NAMALWA (cell line): Measurements from ENCODE around the gene TGM1.

ENCODE experiments used
- DNase-seq: peaks from one replicate; pipeline ENCODE4 v3.0.0-alpha.2; 2015; ENCODE audit warnings: low spot score

TGM1 gene

DNA sequence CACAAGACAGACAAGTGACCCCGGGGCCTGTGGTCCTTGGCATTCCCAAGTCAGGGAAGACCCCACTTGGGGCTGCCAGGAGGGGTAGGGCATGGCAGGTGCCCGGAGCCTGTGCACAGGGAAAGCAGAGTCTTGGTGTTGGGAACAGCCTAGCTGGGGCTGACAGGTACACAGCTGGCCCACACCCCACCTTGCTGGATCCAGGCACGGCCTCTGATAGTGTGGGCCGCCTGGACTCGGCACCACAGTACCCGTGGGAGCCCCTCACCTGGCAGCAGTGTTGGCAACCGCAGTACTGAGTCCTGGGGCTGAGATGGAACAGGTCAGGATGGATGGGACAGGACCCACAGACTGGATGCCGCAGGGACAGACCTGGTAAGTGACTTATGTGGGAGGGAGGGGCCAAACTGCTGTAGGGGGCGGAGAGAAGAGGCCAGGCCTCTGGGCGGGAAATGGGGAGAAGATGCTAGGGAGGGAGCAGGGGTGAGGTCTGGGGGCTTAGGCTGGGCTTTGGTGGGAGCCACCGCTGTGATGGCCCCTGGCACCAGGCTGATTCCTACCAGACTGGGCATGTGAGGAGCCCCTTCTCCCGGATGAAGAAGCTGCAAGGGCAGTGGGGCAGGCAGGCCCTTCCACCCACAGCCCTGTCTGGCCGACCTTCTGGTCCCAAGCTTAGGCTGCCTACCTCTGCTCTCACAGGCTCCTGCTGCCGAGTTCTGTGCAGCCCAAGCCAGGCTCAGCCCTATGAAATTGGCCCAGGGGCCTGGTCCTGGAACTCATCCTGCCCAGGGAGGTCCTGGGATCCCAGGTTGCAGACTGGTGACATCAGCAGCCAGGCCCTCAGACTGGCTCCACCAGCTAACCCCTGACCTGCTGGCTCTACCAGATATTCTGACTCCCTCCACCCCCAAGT lies at the start of gene TGM1:
TSS of gene TGM1 (minus strand) at position 357 of the 913 bp plus-strand sequence. CDS start 825 bp downstream, outside the sequence.
- no peak for DNase-seq

DNA sequence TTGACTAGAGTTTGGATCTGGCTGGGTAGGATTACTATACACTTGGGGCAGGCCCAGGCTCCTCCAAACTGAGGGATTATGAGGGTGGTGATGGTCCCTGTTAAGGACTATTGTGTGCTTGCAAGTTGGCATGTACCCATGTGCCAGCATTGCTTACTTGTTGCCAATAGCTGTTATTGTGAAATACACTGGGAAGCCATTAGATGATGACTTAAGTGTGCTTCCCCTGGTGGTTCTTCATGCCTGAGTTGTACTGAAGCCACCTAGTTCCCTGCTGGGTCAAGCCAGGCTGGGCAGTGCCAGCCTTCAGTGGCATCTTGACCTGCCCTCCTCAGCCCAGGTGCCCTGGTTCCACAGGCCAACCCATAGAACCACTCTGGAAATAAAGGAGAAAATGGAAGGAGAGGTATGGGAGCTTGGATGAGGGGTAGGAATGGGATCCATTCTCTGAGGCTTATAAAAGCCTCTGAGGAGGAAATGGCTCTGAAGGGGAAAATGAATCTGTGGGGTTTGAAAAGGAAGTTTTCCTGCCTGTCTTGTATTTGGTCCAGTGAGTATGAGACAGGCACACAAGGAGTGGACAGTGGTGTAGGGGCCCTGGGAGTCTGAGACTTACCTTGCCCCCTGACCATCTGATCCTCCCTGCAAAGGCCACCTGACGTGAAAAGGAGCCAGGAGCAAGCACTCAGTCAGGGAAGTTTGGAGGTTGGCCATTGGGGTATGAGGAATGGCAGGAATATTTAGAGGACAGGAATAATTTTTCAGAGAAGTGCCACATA lies 49.0 kb upstream of the TGM1 start:
- DNase-seq: no peak

DNA sequence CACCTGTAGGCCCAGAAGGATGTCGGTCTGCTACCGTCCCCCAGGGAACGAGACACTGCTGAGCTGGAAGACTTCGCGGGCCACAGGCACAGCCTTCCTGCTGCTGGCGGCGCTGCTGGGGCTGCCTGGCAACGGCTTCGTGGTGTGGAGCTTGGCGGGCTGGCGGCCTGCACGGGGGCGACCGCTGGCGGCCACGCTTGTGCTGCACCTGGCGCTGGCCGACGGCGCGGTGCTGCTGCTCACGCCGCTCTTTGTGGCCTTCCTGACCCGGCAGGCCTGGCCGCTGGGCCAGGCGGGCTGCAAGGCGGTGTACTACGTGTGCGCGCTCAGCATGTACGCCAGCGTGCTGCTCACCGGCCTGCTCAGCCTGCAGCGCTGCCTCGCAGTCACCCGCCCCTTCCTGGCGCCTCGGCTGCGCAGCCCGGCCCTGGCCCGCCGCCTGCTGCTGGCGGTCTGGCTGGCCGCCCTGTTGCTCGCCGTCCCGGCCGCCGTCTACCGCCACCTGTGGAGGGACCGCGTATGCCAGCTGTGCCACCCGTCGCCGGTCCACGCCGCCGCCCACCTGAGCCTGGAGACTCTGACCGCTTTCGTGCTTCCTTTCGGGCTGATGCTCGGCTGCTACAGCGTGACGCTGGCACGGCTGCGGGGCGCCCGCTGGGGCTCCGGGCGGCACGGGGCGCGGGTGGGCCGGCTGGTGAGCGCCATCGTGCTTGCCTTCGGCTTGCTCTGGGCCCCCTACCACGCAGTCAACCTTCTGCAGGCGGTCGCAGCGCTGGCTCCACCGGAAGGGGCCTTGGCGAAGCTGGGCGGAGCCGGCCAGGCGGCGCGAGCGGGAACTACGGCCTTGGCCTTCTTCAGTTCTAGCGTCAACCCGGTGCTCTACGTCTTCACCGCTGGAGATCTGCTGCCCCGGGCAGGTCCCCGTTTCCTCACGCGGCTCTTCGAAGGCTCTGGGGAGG lies 47.9 kb upstream of the TGM1 start, which contains the start of gene LTB4R:
TSS of gene LTB4R (plus strand) at position 857 of the 959 bp plus-strand sequence. CDS start 4,150 bp downstream, outside the sequence.
- DNase-seq: peak; percentile 65

DNA sequence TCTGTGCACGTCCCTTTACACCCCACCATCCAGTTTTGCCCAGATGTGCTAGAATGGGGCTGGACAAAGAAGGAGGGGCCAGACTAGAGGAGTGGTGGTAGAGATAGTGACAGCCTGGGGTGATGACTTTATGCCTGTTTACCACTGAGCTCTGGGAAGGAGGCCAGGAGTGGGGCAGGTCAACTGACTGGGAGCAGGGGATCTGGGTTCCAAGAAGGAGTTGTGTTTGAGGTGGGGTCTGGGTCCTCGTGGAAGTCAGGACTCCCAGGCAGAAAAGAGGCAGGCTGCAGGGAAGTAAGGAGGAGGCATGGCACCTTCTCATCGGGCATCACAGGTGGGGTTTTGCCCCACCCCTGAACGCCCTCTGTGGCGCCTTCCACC lies 47.3 kb upstream of the TGM1 start:
- DNase-seq: no peak

DNA sequence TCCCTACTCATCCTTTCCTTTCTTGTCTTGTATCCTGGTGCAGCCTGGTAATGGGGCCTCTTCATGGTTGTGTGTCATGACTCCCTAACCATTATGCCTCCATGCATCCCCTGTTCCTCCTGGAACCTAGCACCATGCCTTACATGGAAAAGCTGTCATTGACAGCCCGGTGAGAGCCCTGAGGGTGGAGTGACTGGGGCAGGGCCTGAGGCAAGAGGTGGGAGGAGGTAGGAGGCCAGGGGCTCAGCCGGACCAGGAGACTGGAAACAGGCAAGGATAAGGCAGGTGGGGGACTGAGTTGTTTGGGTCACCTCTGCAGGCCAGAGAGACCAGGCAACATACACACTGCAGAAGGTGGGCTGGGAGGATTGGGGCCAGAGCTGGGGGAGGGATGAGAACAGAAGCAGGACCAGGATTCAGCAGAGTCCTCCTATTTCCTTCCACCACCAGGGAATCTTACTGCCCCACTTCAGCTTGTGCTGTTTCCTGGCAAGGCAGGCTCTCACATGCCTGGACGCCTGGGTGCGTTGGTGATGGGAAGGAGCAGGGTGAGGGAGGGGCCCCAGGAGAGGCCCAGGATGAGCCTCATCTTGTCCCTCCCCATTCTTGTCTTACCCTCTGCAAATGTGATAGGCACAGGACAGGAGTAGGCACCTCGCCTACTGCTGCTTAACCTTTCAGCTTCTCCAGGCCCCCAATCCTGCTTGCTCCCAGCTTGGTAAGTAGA lies 46.7 kb upstream of the TGM1 start, which contains the start of gene LTB4R2:
TSS of gene LTB4R2 (plus strand) at position 603 of the 727 bp plus-strand sequence. CDS start 525 bp downstream, outside the sequence.
- no peak for DNase-seq

DNA sequence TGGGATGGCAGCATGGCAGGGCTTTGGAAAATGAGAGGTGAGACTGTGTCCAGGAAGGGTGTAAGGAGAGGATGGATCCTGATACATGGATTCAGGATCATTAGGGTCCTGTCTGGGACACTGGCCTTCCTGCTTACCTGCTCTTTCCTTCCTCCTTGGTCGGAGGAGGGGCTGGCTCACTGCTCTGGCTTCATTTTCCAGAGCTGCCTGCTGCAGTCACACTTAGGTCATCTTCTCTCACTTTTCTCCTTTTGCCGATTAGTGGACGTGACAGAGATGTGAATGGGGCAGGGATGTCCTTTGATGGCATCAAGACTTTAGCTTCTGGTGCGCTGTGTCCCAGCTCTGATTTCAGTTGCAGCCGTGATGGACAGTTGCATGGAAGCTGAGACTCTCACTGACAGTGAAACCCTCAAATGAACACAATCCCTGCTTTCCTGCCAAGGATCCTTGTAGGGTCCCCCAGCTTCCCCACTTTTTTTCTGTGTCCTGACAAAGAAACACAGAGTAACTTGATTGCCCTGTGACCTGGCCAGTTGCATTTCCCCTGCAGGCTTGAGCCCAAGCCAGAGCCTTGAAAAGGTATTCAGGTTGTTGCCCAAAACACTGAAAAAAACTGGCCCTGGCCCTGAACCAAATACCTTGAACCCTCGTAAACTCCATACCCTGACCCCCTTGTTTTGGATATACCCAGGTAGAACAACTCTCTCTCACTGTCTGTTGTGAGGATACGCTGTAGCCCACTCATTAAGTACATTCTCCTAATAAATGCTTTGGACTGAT lies 45.6 kb upstream of the TGM1 start:
- no peak for DNase-seq

DNA sequence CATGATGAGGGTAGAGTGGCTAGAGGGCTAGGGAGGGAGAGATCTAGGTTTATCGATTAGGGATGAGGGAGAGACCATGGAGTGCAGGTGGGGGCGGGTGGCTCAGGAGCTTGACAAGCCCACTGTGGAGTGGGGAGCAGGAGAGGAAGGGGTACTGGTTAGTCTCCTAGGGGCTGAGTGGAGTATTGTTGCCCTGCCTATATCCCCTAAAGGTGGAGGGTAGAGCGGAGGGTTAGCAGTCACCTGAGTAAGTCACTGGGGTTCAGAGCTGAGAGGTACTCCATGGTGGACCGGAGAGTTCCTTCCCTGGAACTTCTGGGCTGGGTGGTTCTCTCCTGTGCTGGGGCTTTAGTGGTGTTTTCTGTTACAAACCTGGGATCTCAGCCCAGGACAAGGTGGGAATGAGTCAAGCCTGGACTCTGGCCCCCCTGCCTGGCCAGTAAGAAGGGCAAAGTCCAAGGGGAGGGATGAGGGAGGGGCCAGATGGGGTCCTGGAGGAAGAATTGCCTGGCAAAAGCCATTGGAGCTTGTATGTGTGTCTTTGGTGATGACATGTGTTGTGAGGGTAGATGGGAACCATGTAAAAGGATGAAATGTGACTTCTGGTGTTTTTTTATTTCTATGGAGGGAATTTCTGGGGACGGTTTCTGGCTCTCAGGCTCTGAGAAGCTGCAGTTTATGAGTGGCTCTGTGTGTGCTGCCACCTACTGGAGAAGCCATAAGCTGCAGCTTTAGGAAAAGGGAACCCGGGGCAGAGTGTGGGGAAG lies 44.8 kb upstream of the TGM1 start, which contains the start of gene CIDEB:
TSS of gene CIDEB (minus strand) at position 403 of the 767 bp plus-strand sequence. CDS start at position 284, 119 bp downstream.
- DNase-seq: peak; percentile 73

DNA sequence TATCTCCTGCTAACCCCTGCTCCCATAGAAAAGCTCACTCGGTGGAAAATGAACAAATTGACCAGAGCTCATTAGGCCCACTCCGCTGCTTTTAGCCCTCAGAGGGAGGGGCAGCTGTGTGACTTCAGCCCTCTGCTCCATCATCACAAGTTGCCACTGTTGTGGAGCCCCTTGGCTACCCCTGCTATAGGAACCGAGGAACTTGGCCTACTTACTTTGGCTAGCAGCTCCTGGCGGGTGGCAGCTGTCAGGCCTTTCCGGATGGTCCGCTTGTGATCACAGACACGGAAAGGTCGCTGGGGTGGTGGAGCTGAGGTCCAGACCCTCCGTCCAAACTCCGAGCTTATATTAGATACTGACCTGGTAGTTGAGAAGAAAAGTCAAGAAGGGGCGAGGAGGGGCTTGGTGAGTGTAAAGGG lies 44.2 kb upstream of the TGM1 start:
- no peak for DNase-seq

DNA sequence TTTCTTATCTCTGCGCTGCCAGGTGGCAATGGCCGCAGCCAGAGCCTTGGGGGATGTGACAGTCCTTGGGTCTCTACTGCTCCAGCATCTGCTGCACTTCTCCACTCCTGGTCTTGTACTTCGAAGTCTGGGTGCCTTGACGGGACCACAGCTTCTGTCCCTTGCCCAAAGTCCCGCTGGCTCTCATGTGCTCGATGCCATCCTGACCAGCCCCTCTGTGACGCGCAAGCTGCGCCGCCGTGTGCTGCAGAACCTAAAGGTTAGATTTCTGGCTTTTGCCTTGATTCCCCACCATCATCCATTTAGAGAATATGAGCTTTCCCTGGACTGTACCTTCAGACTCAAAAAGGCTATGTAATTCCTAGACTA lies 41.0 kb upstream of the TGM1 start:
- DNase-seq: no peak

DNA sequence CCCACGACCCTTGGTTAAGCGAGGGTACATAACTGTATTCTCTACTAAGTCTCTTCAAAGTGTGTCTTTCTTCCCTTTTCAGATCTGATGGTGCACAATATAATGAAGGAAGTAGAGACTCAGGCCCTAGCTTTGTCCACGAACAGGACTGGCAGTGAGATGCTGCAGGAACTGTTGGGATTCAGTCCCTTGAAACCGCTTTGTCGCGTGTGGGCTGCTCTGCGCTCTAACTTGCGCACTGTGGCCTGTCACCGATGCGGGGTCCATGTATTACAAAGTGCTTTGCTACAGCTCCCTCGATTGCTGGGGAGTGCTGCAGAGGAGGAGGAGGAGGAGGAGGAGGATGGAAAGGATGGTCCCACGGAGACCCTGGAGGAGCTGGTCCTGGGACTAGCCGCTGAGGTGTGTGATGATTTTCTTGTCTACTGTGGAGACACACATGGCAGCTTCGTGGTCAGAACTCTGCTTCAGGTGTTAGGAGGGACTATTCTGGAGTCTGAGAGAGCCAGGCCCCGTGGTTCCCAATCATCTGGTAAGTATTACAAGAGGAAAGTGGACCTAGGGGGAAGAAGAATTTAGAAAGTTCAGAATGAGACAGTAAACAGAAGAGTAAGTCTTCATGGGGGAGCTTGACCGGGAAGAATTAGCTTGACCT lies 37.5 kb upstream of the TGM1 start:
- no peak for DNase-seq

DNA sequence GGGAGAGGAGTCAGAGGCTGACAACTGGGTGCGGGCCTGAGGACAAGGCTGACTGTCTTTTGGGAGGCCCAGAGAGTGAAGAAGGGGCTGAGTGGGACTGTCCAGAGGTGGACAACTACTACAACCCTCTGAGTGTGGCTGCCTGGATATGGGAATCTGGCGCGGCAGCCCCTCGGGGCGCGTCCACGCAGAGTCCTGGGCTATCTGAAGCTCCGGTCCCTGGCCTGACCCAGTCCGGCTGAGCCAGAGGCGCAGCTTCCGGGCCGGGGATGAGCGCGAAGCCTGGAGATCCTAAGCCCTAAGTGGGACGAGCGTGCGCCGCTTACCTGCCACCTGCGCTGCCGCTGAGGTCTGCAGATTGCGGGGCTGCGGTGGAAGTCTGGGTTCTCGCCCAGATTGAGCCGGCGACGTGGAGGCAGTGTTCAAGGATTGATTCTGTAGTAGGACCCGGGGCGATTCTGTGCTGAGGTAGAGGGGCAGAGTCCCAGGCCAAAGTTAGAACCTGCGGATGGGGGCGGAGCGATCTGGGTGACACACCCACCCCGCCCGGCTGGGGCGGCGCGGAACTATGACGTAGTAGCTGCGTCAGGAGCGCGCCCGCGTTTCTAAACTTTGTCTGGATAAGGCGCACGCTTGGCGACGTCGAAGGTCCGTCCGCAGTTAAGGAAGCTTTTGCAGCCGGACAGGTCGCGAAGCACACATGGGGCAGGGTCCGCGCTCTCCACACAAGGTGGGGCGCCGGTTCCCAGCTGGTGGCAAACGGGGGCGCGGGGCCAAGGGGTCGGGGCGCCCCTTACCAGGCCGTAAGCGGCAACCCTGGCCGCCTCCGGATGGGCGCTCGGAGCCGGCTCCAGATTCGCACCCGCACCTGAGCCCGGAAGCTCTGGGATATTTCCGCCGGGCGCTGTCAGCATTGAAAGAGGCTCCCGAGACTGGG lies 36.5 kb upstream of the TGM1 start, which contains the start of the genes DHRS1 and NOP9:
TSS of gene DHRS1 (minus strand) at position 526 of the 937 bp plus-strand sequence. CDS start 674 bp downstream, outside the sequence.
TSS of gene NOP9 (plus strand) at position 596 of the 937 bp plus-strand sequence. CDS start at position 701, 105 bp downstream.
- DNase-seq: peak; percentile 92

DNA sequence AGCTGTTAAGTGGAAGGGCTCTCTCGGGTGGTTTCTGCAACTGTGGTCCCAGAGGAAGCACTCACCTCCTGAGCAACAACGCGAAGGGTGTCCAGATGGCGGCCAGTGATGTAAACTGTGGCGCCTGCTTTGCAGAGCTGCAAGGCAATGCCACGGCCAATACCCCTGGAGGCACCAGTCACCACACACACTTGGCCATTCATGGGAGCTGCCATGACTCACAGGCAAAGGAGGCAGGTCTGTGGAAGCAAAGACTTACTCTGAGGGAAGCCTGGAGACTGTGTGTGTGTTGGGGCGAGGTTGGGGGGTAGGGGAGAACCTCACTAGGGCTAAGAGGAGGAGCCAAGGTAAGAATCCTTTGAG lies 35.9 kb upstream of the TGM1 start:
- no peak for DNase-seq

DNA sequence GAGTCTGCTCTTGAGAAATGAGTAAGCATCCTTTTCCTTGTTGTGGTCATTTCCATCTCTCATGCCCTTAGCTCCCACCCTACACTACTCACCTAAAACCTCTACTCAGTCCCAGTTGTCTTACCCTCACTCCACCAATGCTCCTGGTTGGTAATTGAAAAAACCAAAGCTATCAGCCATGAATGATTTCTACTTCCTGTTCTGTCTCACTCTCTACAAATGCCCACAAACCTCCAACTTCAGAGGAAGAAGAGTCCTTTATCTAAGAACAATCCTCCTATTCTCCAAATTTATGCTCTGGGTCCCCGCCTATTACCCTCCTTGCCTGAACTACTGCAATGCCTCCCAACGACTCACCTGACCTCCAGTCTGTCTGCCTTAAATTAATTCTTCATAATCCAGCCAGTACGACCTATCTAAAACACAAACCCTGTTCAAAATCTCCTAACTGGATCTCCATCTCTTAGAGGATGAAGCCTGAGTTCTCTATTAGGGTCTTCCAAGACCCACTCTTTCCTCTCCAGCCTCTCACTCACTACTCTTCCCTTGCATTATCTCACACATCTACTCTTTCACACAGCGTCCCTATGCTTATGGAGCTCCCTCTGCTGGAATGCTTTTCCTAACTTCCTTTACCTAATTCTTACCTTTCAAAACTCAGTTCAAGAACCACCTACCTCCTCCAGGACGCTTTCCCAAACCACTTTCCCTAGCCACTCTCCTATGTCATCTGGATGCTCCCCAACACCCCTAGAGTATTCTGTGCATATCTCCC lies 34.4 kb upstream of the TGM1 start:
- DNase-seq: peak; percentile 41

DNA sequence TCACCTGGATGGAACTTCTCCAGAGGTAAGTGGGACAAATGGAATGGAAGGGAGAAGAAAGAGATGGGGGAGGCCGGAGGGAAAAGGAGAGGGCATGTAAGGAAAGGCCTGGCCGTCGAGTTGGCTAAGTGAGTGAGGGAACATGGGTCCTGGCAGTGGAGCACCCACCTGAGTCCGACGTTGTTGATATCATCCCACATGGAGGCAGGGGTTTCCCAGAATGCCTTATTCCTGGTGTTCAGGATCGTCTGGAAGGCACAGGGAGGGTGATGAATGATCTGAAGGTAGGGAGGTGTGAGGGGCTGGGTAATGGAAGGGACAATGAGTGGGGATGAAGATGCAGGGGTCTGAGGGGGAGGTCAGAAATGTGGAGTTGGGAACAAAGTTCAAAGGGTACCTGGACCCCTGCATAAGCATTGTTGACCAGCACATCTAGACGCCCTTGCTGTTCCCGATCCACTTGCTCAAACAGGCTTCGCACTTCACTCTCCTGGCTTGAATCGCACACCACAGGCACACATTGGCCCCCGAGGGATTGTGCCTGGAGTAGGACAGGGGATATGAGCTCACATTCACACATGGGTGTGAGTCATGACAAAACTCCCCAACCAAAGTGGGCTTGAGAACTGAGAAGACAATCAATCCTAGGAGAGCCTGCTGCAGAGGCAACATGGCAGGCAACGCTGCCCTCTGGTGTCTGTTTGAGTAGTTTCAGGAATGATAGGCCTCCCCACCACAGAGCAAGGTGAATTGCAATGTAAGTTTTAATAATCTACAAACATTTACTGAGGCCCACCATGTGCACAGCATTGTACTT lies 33.6 kb upstream of the TGM1 start:
- peak; percentile 85 for DNase-seq

DNA sequence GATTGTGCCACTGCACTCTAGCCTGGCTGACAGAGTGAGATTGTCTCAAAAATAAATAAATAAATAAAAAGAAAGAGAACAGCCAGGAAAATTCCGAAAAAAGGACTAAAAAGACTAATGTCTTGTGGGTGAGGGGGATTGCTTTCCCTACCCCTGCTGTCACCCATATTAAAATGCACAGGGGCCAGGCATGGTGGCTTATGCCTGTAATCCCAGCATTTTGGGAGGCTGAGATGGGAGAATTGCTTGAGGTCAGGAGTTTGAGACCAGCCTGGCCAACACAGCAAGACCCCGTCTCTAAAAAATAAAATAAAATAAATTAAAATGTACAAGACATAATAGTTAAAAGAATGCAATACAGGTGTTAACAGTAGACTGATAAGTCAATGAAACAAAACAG lies 30.5 kb upstream of the TGM1 start:
- DNase-seq: no peak
